HG02852 (cell line): Measurements from ENCODE around the gene MAD2L1BP.
"Not testable (repeated sequence)": the region's sequence is repeated elsewhere in the genome, so short reads cannot be mapped to it uniquely, and the experiment has no call there.

Experiments
- ATAC-seq: cut with Tn5 transposase; IDR thresholded peaks from one replicate; pipeline ENCODE4 v1.9.1; 2021; ENCODE audit warnings: mild to moderate bottlenecking, moderate library complexity; ENCODE audit not compliant: unreplicated experiment

MAD2L1BP gene

DNA sequence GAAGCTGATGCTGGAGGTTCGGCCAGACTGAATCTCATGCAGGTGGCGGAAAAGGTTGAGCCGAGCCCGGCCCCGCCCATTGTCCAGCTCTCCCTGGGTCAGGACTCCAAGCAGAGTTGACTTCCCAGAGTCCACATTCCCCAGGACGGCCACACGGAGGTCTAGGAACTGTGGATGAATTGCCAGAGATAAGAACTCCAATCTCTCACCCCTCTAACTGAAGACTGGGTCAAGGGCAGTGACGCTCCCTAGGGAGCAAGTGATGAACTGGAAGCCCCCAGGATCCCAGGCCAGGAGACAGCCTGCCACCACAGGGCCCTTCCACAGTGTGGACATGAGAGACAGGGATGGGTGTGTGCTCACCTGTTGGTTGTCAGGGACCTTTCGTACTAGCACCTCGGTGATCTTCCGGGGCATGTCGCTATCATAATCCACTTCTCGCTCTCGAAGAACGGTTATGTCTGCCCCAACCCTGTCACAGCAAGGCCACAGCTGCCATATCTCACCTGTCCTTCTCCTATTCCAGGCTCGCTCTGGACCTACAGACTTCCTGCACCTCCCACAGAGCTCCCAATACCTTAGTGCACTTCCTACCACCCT is 10.1 kb upstream of the MAD2L1BP start:
- no peak for ATAC-seq

GRCh38 chr6:43627008-43627825 is 8.4 kb upstream of the MAD2L1BP start:
- no peak for ATAC-seq

DNA sequence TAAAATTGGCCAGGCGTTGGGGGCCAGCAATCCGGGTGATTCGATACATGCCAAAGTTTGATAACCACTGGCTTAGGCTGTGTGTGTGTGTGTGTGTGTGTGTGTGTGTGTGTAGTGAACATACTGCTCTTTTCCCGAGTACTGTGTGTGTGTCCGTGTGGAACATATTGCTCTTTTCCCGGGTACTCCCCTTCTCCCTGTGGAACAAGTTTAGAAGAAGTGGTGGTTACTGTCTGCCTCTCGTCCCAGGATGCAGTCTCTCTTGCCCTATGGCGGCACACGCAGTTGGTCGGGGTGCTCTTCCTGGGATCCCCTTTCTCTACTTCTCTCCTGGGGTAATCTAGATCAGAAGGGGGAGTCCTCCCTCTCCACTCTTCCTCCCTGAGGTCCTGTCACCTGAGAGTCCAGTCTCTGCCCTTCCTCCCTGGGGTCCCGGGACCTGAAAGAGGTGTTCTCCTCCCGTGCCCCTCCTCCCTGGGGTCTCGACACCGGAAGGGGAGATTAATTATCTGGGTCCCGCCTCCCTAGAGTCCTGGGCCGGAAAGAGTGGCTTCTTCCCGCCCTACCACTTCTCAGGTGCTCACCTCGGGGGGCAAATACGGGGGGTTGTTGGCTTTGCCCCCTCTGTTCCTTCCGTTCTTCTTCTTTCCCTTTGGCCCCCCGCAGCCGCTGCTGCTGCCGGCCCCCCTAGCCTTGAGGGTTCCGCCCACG is 7.1 kb upstream of the MAD2L1BP start:
- peak; percentile 20 for ATAC-seq

DNA sequence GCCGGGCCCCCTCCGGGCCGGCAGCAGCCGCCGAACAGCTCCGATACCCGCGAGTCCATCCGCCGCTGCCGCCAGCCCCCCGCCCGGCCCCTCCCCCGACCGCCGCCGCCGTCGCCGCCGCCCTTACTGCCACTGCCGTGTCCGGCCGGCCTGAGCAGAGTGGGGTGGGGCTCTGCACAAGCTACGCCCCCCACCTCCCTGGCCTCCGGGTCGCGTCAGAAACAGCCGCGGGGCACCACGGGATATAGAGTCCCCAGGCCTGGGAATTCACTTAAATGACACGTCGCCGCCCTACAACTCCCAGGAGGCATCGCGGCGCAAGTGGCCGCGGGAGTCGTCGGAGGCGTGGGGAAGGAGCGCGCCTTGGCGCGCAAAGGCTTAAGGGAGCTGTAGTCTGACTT is 6.5 kb upstream of the MAD2L1BP start, which contains the start of gene GTPBP2:
Gene GTPBP2 (minus strand): TSS at position 161 of the 401 bp plus-strand sequence. CDS start 102 bp downstream, at position 59.
- ATAC-seq = peak; percentile 84

GRCh38 chr6:43629505-43630300 is 5.9 kb upstream of the MAD2L1BP start:
- peak; percentile 63 for ATAC-seq

GRCh38 chr6:43630980-43631619 is 4.5 kb upstream of the MAD2L1BP start:
- no peak for ATAC-seq

GRCh38 chr6:43633002-43633401 is 2.6 kb upstream of the MAD2L1BP start:
- not testable (repeated sequence) for ATAC-seq

- ATAC-seq = no peak
These were observed 837 bp upstream of the MAD2L1BP start for GRCh38 chr6:43634702-43635303.

DNA sequence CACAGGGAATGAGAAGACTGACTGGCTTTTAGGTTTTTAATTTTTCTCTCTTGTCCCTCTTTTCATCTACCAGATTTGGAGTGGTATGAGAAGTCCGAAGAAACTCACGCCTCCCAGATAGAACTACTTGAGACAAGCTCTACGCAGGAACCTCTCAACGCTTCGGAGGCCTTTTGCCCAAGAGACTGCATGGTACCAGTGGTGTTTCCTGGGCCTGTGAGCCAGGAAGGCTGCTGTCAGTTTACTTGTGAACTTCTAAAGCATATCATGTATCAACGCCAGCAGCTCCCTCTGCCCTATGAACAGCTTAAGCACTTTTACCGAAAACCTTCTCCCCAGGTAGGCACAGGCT is 644 bp downstream of the MAD2L1BP start:
- no peak for ATAC-seq

DNA sequence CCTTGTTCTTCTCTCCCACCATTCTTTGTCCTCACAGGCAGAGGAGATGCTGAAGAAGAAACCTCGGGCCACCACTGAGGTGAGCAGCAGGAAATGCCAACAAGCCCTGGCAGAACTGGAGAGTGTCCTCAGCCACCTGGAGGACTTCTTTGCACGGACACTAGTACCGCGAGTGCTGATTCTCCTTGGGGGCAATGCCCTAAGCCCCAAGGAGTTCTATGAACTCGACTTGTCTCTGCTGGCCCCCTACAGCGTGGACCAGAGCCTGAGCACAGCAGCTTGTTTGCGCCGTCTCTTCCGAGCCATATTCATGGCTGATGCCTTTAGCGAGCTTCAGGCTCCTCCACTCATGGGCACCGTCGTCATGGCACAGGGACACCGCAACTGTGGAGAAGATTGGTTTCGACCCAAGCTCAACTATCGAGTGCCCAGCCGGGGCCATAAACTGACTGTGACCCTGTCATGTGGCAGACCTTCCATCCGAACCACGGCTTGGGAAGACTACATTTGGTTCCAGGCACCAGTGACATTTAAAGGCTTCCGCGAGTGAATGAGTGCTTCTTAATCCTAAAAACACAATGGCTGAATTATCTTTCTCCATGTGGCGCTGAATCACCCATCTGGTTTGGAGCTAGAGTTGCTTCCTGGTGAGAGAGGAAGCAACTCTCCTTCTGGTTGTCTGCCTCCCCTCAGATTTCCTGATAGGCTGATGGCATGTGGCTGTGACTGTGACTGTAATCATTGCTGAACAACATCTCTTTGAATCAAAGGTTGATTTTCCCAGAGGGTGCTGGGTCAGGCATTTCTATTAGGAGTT is 4.6 kb downstream of the MAD2L1BP start:
- ATAC-seq = no peak

DNA sequence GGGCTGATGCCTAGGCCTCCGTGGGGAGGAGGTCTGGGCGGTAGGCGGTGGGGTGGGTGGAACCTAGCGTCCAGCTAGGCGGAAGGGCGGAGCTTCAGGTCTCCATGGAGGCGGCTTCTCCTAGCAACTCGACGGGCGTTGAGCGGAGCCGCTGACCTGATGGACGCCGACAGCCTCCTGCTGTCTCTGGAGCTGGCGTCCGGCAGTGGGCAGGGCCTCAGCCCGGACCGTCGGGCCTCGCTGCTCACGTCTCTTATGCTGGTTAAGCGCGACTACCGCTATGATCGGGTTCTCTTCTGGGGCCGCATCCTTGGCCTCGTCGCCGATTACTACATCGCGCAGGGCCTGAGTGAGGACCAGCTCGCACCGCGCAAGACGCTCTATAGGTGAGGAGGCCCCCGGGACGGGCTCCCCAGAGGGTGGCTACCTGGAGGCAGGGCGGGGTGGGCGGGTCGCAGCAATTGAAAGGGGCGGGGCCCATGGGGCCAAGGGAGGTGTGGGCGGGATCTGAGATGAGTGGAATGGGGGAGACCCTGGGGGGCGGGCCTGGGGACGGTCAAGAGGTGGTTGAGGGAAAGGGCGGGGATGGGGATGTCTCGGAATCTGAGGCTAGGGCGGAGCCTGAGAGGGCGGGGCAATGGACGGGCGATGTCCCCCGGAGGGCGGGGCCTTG is 9.4 kb downstream of the MAD2L1BP start, which contains the start of gene RSPH9:
Gene RSPH9 (plus strand): TSS at position 97 of the 673 bp plus-strand sequence. CDS start 63 bp downstream, at position 160.
- ATAC-seq = no peak

DNA sequence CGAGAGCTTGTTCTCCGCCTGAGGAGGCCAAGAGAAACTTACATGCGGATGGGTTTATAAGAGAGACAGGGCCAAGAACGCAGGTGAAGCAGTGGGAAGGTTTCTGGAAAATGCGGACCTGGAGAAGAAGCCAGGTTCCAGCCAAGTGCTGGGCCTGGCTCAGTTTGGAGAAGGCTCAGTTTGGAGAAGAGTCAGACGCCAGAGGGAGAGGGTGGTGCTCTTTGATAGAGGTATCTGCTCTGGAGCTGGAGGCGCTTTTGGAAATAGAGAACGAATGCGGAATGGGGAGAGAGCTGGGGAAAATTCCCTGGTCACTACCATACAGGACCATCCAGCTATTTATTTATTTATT is 9.9 kb downstream of the MAD2L1BP start:
- no peak for ATAC-seq

GRCh38 chr6:43647613-43648012 is 12.0 kb downstream of the MAD2L1BP start:
- no peak for ATAC-seq

- ATAC-seq = no peak
These were observed 12.6 kb downstream of the MAD2L1BP start for GRCh38 chr6:43648248-43648647.

DNA sequence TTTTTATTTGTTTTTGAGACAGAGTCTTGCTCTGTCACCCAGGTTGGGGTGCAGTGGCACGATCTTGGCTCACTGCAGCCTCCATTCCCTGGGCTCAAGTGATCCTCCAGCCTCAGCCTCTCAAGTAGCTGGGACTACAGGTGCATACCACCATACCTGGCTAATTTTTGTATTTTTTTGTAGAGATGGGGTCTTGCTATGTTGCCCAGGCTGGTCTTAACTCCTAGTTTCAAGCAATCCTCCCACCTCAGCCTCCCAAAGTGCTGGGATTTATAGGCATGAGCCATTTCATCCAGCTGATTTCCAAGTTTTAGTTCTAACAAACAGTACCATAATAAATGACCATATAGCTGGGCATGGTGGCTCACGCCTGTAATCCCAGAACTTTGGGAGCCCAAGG is 17.2 kb downstream of the MAD2L1BP start:
- ATAC-seq = not testable (repeated sequence)

- no peak for ATAC-seq
These were observed 21.7 kb downstream of the MAD2L1BP start for GRCh38 chr6:43657221-43657802.

DNA sequence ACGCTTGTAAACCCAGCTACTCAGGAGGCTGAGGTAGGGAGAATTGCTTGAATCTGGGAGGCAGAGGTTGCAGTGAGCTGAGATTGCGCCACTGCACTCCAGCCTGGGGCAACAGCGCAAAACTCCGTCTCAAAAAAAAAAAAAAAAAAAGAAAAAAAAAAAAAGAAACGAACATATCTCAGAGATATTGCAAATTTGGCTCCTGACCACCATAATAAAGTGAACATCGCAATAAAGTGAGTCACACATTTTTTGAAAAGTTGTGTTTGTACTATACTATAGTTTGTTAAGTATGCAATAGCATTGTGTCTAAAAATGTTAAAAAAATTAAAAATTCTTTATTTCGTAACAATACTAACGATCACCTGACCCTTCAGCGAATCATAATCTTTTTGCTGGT is 22.5 kb downstream of the MAD2L1BP start:
- ATAC-seq = no peak

DNA sequence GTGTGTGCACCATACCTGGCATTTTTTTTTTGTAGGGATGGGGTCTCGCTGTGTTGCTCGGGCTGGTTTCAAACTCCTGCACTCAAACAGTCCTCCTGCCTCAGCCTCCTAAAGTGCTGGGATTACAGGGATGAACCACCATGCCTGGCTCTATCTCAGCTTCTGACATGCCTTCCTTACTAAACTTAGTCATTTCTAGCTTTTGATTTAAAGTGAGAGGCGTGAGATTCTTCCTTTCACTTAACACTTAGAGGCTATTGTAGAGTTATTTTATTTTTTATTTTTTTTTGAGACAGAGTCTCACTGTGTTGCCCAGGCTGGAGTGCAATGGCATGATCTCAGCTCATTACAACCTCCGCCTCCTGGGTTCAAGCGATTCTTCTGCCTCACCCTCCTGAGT is 27.3 kb downstream of the MAD2L1BP start:
- ATAC-seq = not testable (repeated sequence)
